HepG2 (cell line): ENCODE measurements around the gene EPB41L2. TPM values are rescaled to one million over a fixed set of nuclear protein-coding genes. Genes with fewer than 3 reads are reported as not detected.
A peak's percentile ranks its signal among the peaks of the same experiment; 100 is the strongest.

ENCODE experiments used
- ATAC-seq: fragments of 200-7000 bp; cut with Tn5 transposase; 3 replicates; pipeline ENCODE4 v1.9.1; 2020; ENCODE audit warnings: mild to moderate bottlenecking, moderate library complexity
- BruUV-seq: library from RNA; stranded (reverse); fragments of 400-500 nt; replicated peaks from 2 replicates; lab custom pipeline; 2021; lab: Mats Ljungman, UMichigan
- CTCF ChIA-PET: fragments of 300-600 bp; formaldehyde crosslinking; extraction: SDS; loops from one replicate; lab custom pipeline; 2021; ENCODE audit warnings: low total read pairs, inconsistent platforms, low intra/inter-chr PET ratio; lab: Yijun Ruan, JAX
- POLR2A ChIA-PET: fragments of 350-600 bp; sonication (Branson Sonifier 250); formaldehyde crosslinking; loops from one replicate; lab custom pipeline; 2020; ENCODE audit warnings: antibody characterized with exemption, inconsistent platforms; lab: Yijun Ruan, JAX
- DNase-seq: peaks from one replicate; pipeline ENCODE4 v3.0.0-alpha.2; 2015; ENCODE audit warnings: low spot score
- FAIRE-seq: peaks from 3 replicates; lab custom pipeline; 2011; peaks lifted over from hg19 to GRCh38; lab: Jason Lieb, UNC
- H2AFZ ChIP-seq: one replicate; pipeline ENCODE4 v1.6.1; 2011; ENCODE audit warnings: low read length, inconsistent platforms
- H3K27ac ChIP-seq: fragments of 300-600 bp; 3 replicates; pipeline ENCODE4 v1.8.0; 2011; ENCODE audit warnings: mixed run types, mild to moderate bottlenecking, mixed read lengths, low read length, inconsistent platforms; ENCODE audit not compliant: insufficient read depth; ENCODE audit errors: extremely low read length
- H3K27me3 ChIP-seq, 2 experiments: fragments of 200-600 bp in 1 of 2; 2 replicates in 1 of 2; 3 replicates in 1 of 2; pipeline versions ENCODE4 v1.6.0 to v1.8.0; 2011; ENCODE audit warnings: low read length in 2 of 2, mild to moderate bottlenecking in 2 of 2, moderate library complexity in 2 of 2, inconsistent platforms in 1 of 2; ENCODE audit not compliant: insufficient read depth in 2 of 2, control insufficient read depth in 1 of 2
- H3K36me3 ChIP-seq, 2 experiments: fragments of 200-600 bp in 1 of 2; replicated peaks in 1 of 2; 2 replicates in 1 of 2; 3 replicates in 1 of 2; pipeline versions ENCODE4 v1.5.1 to v1.8.0; 2011; ENCODE audit warnings: low read length in 2 of 2, inconsistent platforms in 1 of 2; ENCODE audit not compliant: insufficient read depth in 2 of 2, control insufficient read depth in 1 of 2
- H3K4me1 ChIP-seq: 2 replicates; pipeline ENCODE4 v1.5.1; 2012; ENCODE audit warnings: low read length, inconsistent platforms; ENCODE audit not compliant: insufficient read depth
- H3K4me2 ChIP-seq: 2 replicates; pipeline ENCODE4 v1.6.0; 2011; ENCODE audit warnings: low read depth, low read length, inconsistent platforms
- H3K4me3 ChIP-seq, 3 experiments: fragments of 200-600 bp in 1 of 3; sonication (generic), shearing (Covaris generic) in 1 of 3; replicated peaks in 1 of 3; 2 replicates each; pipeline ENCODE4 v1.5.1; 2011 to 2016; ENCODE audit warnings: low read length in 3 of 3, inconsistent platforms in 2 of 3, low read depth in 2 of 3, mild to moderate bottlenecking in 2 of 3, control low read depth in 1 of 3, mixed read lengths in 1 of 3; ENCODE audit not compliant: insufficient read depth in 1 of 3
- H3K79me2 ChIP-seq: one replicate; pipeline ENCODE4 v1.6.1; 2011; ENCODE audit warnings: low read length, inconsistent platforms; ENCODE audit not compliant: insufficient read depth
- H3K9ac ChIP-seq: 2 replicates; pipeline ENCODE4 v1.6.0; 2011; ENCODE audit warnings: mild to moderate bottlenecking, low read depth, low read length, inconsistent platforms; ENCODE audit not compliant: insufficient read depth
- H3K9me3 ChIP-seq: 2 replicates; pipeline ENCODE4 v1.5.1; 2012; ENCODE audit warnings: mild to moderate bottlenecking, low read length
- H4K20me1 ChIP-seq: 2 replicates; pipeline ENCODE4 v1.6.0; 2011; ENCODE audit warnings: inconsistent platforms, mild to moderate bottlenecking, low read length, moderate library complexity; ENCODE audit not compliant: insufficient read depth
- ARID3A ChIP-seq: IDR thresholded peaks from 2 replicates; pipeline ENCODE4 v1.6.1; 2012; ENCODE audit warnings: low read depth, low read length, improper control_type of control experiment
- ERF ChIP-seq: IDR thresholded peaks from 2 replicates; pipeline ENCODE4 v1.6.1; 2018; ENCODE audit warnings: missing biosample characterization, missing genetic modification reagents
- NFKB2 ChIP-seq: sonication (generic); formaldehyde crosslinking; IDR thresholded peaks from 2 replicates; pipeline ENCODE4 v1.4.0; 2020; ENCODE audit warnings: missing genetic modification reagents, borderline replicate concordance
- NR2C2 ChIP-seq: sonication (generic); formaldehyde crosslinking; IDR thresholded peaks from 2 replicates; pipeline ENCODE4 v1.4.0; 2020; ENCODE audit warnings: missing genetic modification reagents, mild to moderate bottlenecking, moderate library complexity, borderline replicate concordance
- PHF8 ChIP-seq: sonication (generic); formaldehyde crosslinking; IDR thresholded peaks from 2 replicates; pipeline ENCODE4 v1.5.0; 2020; ENCODE audit warnings: missing genetic modification reagents
- POLR2G ChIP-seq: fragments of 200-400 bp; formaldehyde crosslinking; IDR thresholded peaks from 2 replicates; pipeline ENCODE4 v1.6.1; 2018; ENCODE audit warnings: mild to moderate bottlenecking, low read depth, low read length, moderate library complexity
- RAD51 ChIP-seq: fragments of 450-650 bp; IDR thresholded peaks from 2 replicates; pipeline ENCODE4 v1.6.1; 2016; ENCODE audit warnings: borderline replicate concordance
- RFXANK ChIP-seq: IDR thresholded peaks from 2 replicates; pipeline ENCODE4 v1.6.1; 2016
- ZFP36L2 ChIP-seq: sonication (generic); formaldehyde crosslinking; IDR thresholded peaks from 2 replicates; pipeline ENCODE4 v1.4.0; 2020; ENCODE audit warnings: missing genetic modification reagents
- WGBS: methylation state at CpG from one replicate; pipeline ENCODE4 v1.1.6; 2017; ENCODE audit warnings: low lambda C conversion rate; 5-methylcytosine and 5-hydroxymethylcytosine counted together
- in situ Hi-C: cut with HindIII; loops from 2 replicates; pipeline ENCODE4 v1.10.0; 2017; ENCODE audit warnings: low pct_unique_long_range_greater_than_20kb; ENCODE audit not compliant: extremely low pct_ligation_motif_present
- intact Hi-C: fragments of 100-400 bp; cut with micrococcal nuclease; formaldehyde crosslinking; loops from one replicate; pipeline ENCODE4 v1.10.0; 2022; ENCODE audit not compliant: unreplicated experiment
- polyA plus RNA-seq, 8 experiments: library from polyadenylated mRNA; depleted of rRNA in 3 of 8; stranded (reverse) in 7 of 8; unstranded in 1 of 8; fragments of >200 nt; fragmentation: Illumina TruSeq in 4 of 8; extraction: Trizol in 4 of 8; gene quantifications; 2 replicates each; pipeline versions ENCODE4 v1.2.1 to v1.2.3, GENCODE V29; 2011 to 2016; ENCODE audit warnings: low read depth in 4 of 8, missing spikeins in 1 of 8, mixed read lengths in 1 of 8; ENCODE audit not compliant: insufficient read depth in 1 of 8
- total RNA-seq, 5 experiments: library from RNA; depleted of rRNA; stranded (reverse); fragments of >200 nt; fragmentation: Illumina TruSeq; extraction: Trizol; gene quantifications; 2 replicates each; pipeline ENCODE4 v1.2.3, GENCODE V29; 2016; ENCODE audit warnings: low read depth in 1 of 5

EPB41L2 gene
- total and polyA plus RNA-seq, 2 of the 13 experiments (the other 11 are each of a cell fraction or from before 2014, with no cell fraction given) = 41.7 to 56.4 TPM

- no peak for TF ChIP-seq RFXANK (CRISPR knock-in tag)
- TF ChIP-seq RAD51 = no peak
- no peak for TF ChIP-seq NR2C2 (CRISPR knock-in tag)
Measured at GRCh38 chr6:130968476-130968875, 94.6 kb downstream of the EPB41L2 start (continued).

GRCh38 chr6:130967502-130968445 is 95.3 kb downstream of the EPB41L2 start:
- H3K36me3 ChIP-seq = no peaks in the 10 kb centered on the region; a peak in 2 of 5 replicates
- peaks cover 65% of the 10 kb centered on the region for H3K79me2 ChIP-seq
- H3K4me2 ChIP-seq = no peak overlapping the region
- H3K27ac ChIP-seq = no peak overlapping the region
- ChIA-PET POLR2A (interaction anchor here (0.6 to 1.6 kb wide), 2 partner anchors 67 to 71 kb away, joined by 3 to 4 read pairs; no protein-coding TSS in a partner anchor), CTCF (no interaction called here)
- H3K9ac ChIP-seq = no peak overlapping the region
- TF ChIP-seq ZFP36L2 (no peak), NFKB2 (CRISPR knock-in tag) (no peak), ERF (CRISPR knock-in tag) (0 out of 2 replicates have a peak, but pooled peaks have one; percentile 30), PHF8 (no peak), POLR2G (no peak), ARID3A (no peak)
- peaks cover 44% of the 10 kb centered on the region for H3K4me1 ChIP-seq
- no peak overlapping the region for H2AFZ ChIP-seq
- intact Hi-C loops = no loop called here
- H4K20me1 ChIP-seq = peaks cover 3% of the 10 kb centered on the region; the same call in 1 of the 2 replicates
- DNase-seq (no peak), ATAC-seq (no peak), FAIRE-seq (no peak)
- H3K4me3 ChIP-seq = no peak overlapping the region
- no TSS peak for BruUV-seq
- 99% methylated on average over 7 of the region's 7 CpGs for WGBS
- no peaks in the 10 kb centered on the region for H3K27me3 ChIP-seq
- H3K9me3 ChIP-seq = no peaks in the 10 kb centered on the region
- in situ Hi-C loops = no loop called here
